NCI-H1048 (cell line): Measurements from ENCODE around the gene TMEM132D.

ENCODE experiments used
- DNase-seq: peaks from one replicate; lab custom pipeline; 2025; lab: John Stamatoyannopoulos, UW

TMEM132D gene

DNA sequence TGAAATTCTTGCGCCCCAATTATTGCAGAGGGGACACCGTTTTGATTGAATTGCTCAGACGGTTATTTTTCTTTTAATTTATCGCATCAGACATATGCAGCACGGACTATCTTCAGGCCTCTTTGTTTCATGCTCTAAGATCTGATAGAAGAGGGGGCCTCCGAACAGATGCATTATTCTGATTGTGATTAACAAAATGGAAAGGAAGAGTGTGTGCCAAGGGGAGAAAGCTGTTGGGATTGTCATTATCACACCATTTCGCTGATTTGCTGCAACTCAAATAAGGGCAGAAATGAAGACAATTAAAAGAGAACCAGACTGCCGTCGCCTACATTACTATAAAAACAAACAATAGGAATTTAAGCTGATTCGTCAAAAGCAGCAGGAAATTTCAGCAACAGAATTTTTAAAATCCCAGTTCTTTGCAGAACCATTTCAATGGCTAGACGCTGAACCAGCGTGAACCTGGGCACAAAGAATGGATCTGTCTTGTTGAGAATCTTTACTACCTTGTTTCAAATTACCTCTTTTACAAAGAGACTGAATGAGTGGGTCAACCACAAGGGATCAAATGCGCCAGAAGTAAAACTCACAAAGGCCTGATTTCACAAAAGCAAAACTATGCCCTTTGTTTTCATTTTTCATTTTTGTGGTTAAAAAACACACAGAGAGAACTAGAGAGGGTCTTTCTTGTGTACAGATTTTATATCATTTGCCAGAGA lies 30.6 kb downstream of the TMEM132D start:
- DNase-seq: no peak

DNA sequence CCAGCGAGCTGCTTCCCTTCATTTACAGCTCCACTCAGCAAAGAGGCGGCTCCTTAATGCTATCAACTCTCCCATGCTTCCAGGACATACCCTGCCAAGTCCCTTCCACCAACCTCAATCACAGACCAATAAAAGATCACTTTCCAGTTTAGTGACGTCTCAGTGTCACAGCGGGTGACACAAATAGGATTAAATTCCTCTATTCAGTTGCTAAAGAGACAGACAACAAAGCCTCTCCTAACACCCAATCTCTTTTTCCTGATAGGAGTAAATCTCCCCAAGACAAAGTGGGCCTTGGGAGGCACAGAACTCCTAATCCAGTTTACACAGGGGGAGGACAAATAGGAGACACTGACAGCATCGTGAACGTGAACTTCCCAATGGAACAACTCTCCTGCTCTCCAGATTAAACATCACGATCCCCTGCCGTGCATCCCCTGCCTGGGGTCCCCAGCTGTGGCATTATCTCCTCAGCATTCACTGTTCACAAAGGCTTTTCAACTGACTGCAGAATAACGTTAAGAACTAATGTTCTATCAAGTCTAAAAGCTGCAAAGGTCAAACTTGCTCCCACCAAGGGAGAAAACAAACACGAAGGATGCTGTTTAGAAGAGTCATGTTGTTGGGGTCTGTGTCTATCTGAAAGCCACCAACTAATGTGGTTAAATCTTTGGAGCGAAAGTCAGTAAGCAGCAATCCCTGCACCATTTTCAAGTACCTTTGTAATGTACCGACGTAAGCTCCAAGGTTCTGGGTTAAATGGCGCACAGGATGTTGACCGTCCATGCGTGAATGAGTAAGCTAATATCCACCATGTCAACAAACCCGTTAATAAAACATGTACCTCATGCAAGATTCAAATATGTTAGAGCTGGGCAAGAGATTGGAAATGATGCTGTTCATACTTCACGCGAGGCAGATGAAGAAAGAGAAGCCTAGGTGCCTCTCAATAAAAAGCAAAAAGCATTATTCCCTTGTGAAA lies 31.5 kb downstream of the TMEM132D start:
- DNase-seq: no peak

DNA sequence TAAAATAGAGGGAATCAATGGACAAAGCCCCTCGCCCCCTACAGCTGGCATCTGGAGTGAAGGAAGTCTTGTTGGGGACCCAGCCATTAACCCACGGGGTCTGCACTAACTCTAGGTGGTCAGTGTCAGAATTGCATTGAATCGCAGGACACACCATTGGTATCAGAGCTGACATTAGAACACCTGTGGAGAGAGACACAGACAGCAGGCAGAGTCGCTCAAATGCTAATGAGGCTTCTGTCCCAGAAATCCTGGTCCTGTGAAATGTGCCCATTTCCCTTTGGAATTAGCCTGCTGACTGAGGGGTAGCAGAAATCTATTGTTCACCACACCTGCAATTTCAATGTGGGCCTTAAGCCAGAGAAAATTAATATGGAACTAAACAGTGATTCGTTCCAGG lies 33.0 kb downstream of the TMEM132D start:
- no peak for DNase-seq

DNA sequence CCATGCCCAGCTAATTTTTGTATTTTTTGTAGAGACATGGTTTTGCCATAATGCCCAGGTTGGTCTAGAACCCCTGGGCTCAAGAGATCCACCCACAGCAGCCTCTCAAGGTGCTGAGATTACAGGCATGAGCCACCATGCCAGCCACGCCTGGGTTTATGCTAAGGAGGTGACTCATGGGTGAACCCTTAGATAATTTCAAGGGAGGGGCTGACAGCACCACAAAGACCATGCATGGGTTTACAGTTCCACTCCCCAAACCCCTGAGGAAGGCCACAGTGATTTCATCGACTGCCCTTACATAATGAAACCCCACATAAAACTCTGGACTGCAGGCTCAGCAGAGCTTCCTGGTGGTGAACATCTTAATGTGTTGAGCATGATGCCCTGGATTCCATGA lies 33.7 kb downstream of the TMEM132D start:
- DNase-seq: no peak

DNA sequence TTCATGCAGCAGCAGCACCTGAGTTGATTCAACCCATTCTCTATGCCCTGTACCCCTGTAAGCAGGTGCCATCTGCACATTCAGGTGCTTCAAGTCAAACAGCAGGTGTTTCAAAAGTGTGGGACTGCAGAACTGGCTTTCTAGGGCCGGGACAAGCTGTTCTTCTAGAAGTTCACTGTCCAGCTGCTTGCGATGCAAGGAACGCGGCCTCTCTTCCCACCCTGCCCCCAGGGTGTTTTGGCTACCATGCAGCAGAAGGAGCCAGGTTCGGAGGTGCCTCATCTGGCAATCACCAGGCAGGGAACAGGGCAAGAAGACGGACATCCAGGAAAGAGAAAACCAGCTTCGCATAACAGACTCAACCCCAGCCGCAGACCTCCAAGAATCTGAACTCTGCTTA lies 35.2 kb downstream of the TMEM132D start:
- DNase-seq: no peak

DNA sequence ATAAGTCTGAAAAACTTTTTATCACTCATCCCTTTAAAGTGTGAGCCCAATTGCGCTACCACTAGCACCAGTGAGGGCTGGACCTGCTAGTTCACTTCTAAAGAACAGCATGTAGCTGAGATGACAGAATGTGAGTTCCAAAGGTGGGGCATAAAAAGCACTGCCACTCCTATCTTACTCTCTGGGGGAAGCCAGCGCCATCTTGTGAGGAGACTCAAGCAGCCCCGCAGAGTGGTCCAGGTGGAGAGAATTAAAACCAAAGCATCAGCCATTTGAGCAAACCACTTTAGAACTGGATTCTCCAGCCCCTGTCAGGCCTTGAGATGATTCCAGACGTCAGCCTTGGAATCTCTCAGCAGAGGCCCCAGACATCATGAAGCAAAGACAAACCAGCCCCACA lies 39.9 kb downstream of the TMEM132D start:
- no peak for DNase-seq

DNA sequence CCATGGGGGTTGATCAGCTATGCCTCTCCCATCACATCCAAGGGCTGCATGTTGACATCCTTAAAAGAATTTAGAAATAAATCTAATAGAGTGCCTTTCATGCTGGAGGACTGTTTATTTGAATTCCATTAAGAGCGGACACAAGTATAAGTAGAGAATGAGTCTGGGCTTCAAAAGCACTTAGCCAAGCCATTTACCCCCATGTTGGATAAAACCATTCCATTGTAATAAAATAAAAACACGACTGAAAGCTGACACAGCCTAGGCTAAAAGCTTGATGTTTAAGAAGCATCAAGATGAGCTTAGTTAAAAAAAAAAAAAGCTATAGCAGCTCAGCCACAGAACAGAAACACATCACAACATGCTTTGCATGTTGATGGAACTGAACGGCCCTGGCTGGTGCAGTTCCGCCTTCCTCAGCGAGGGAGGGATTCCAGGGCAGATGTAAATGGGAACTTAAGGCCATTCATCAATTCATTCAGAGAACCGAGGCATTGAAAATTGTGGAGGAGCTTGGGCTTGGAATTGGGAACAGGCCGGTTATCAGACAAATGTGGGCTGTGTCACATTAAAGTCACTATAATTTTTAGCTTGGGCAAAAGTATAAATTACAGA lies 41.2 kb downstream of the TMEM132D start:
- DNase-seq: no peak

DNA sequence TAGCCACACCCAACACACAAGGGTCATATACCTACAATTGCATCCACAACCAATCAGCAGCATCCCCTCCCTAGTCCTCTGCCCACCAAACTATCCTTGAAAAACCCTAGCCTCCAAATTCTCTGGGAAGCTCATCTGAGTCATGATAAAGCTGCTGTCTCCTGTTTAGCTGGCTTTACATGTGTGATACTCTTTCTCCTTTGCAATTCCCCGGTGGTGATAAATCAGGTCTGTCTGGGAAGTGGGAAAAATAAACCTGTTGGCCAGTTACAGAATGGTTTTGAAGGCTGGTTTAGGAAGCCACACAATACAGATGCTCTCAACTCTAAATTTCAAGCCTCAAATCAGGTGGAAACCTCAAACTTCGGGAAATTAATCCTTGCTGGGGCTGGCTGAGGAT lies 41.9 kb downstream of the TMEM132D start:
- no peak for DNase-seq

DNA sequence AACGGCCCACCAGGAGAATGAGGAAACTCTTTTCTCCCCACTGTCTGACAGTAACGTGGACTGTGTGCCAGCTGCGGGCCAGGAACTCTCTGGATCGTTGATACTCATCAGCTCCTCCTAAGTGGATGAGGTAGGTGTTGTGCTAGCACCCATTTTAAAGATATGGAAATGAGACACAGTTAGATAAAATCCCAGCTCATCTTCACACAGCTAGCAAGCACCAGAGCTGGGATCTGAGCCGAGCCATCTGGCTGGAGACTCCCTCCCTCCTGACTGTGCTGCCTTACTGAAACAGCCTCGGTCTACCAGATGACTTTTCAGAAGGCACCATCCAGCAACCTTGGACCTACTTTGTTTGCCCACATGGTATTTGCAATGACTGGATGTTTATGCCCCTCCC lies 49.2 kb downstream of the TMEM132D start:
- no peak for DNase-seq

DNA sequence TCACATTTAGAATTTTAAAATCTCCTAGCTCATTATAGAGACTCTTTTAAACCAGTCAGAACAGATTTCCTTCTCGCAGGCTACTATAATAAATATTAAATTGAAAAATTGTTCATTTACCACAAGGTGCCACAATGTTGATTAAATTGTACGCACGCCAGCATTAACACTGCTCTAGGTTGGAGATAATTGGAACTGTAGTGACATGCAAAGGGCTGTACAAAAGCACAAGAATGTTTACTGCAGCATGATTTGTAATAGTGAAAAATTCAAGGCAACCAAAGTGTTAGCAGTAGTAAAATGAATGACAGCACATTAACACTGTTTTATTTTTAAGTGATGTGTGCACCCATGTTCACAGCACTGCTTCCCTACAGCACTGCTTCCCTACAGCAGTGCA lies 52.5 kb downstream of the TMEM132D start:
- DNase-seq: no peak

DNA sequence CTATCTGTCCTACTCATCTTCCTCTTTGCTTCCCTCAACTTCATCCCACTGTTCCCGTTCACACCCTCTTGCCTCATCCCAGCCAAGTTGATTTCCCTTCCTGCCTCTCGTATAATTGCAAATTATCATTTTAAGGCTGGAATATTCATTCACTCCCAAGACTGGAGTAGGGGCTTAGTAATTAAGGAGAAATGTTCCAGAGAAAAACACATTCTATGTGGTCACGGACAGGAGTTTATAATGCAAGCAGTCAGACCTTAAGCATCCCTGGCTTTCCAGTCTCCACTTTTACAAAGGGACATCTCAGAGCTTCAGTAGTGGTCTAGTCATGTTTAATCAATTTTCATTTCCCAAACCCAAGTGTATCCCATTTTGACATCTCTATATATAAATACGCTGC lies 54.9 kb downstream of the TMEM132D start:
- no peak for DNase-seq

DNA sequence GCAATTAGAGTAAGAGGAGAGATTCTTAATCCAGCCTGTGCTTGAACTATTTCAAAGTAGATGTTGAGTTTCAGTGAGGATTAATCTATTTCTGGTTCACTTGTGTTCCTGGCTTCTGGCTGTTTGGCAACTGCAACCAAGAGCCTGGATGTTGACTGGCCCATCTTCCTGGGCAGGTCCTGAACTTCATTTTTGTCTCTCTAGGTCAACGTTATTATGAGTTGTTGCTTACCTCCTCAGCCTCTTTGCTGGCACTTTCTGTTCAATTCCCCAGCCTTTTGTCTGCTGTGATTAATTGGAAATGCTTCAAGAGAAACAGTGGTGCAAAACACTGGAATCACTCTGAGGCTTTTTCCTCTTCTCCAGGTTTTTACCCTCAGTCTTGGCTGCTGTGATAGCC lies 56.8 kb downstream of the TMEM132D start:
- no peak for DNase-seq

DNA sequence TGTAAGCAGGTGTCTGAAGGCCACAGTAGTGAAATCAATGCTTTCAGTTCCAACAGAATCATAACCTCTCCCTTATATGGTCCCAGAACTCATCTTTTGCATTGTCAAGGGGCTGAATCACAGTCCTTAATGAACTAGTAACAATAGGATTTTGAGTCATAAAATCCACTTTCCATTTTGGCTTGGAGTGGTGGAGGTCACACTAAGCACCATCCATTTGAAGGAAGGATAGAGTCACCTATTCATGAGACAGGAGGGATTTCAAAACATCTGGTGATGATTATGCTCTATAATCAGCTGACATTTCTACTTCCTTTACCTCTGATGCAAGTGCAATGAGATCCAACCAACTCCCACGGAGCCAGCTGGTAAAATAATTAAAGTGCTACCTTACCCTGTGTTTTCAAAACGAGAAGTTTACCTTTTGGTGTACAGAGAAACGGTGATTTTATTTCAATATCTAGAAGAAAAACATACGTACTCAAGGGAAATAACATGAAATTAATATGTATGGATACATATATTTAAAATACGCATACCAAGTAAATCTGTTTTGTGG lies 59.1 kb downstream of the TMEM132D start:
- no peak for DNase-seq

DNA sequence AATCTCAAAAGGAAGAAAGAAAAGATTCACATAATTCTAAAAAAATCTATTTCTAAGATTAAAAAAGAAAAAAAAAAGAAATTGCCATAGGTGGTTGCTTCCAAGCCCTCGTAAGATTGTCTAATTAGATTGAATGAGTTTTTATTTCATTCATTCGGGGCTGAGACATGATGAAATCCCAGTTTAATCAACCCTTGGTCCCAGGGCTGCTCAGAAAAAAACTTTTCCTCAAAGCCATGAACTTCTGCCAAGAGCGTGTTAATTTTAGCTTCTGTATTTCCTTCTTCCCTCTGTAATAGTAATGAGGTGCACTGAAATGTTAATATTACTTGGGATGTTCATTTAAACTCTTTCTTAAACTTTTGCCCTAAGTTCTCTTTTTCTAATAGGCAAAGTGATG lies 62.6 kb downstream of the TMEM132D start:
- DNase-seq: no peak

DNA sequence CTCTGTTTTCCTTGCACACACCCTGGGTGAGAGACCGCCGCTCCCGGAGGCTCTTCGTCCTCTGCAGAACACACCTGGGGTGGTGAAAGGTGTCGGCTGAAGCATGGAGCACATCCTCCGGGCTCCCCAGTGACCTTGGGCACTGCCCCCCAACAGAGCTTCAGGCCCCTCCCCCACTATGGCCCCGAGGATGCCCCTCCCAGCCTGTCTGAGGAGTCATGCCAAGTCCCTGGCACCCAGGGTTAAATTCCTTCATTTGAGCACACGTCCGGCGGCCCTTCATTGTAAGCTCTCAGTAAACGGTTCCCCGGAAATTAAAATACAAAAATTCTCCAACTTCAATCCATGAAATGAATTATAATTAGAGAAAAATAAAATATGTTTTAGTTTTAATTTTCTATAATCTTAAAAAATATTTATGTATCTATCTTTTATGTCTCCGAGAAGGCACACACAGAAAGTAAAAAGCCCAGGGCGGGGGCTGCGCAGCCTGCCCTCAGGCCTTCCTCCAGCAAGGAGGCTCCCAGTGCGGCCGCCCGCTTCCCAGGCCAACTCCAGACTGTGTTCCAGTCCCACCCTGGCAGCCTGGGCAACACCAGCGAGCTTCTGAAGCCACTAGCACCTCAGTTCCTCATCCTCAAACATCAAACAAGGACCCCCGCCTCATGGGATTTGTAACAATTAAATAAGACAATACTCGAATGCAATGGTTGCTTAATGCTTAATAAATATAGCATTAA lies 63.5 kb downstream of the TMEM132D start:
- no peak for DNase-seq

DNA sequence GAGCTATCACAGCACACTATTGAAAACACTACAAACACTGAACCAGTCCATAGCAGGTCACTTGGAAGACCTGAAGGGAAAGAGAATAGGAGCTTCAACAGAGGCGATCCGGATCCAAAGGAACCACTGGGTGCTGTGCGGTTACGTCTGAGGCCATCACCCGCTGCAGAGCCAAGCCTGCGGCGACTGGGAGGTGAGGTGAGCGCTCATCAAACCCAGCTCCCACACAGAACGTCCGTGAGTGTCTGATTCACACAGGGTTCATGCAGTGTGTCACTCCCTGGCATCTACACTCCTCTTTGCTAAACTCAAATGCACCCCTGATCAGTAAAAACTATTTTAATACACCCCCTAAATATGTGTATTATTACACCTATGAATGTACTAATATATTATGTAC lies 64.1 kb downstream of the TMEM132D start:
- no peak for DNase-seq

DNA sequence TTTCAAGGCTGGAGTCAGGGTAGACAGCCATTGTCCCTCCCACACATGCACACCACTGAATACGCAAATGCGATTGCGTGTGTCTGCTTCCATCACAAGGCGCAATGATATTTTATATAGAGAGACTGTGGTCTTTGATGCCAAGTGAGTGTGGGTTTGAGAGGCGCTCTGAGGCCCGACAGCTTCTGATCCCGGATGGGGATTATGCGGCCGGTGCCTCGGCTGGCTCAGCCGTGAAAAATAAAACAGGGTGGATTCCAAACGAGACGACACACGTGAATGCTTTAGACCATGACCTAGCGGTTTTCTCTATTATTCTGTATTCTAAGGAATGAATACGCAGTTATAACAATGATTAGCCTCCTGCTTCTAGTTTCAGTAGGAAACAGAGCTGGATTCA lies 72.5 kb downstream of the TMEM132D start:
- DNase-seq: no peak

DNA sequence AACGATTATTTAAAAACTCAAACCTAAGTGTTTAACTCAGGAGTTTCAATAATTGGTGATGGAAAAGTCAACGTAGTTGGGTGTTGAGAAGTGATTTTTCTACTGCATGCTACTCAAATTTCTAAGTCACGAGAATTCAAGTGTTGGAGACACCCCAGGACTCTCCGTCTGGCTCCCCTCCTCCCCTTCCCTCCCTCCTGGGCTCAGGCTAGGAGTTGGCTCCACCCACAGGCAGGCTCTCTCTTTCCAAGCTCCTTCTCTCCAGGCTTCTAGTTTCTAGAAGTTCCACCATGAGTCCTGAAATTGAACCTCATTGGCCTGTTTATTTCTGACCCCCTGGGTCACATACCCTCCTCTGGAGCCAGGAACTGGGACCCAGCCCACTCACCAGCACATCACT lies 73.0 kb downstream of the TMEM132D start:
- no peak for DNase-seq

DNA sequence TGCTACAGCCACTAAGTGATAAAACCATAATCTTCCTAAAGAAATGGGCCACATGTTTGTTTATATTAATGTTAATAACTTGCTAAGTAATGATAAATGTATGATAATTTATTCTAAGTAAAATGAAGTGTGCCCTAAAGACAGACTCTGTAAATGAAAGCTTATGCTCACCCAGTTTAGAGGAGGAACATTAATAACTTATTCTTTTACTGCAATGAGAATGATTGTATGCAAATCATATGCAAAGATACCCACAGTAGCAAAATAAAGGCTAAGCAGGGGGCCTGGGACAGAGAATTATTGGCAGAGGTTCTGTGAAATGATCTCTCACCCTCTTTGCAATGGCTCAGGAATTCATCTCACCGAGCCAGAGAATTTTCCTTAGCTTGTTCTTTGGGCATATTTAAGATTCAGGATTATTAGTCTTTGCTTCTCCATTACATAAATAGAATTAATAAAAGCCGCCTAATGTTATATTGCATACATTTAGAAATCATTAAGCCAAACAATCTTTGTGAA lies 75.9 kb downstream of the TMEM132D start:
- no peak for DNase-seq

DNA sequence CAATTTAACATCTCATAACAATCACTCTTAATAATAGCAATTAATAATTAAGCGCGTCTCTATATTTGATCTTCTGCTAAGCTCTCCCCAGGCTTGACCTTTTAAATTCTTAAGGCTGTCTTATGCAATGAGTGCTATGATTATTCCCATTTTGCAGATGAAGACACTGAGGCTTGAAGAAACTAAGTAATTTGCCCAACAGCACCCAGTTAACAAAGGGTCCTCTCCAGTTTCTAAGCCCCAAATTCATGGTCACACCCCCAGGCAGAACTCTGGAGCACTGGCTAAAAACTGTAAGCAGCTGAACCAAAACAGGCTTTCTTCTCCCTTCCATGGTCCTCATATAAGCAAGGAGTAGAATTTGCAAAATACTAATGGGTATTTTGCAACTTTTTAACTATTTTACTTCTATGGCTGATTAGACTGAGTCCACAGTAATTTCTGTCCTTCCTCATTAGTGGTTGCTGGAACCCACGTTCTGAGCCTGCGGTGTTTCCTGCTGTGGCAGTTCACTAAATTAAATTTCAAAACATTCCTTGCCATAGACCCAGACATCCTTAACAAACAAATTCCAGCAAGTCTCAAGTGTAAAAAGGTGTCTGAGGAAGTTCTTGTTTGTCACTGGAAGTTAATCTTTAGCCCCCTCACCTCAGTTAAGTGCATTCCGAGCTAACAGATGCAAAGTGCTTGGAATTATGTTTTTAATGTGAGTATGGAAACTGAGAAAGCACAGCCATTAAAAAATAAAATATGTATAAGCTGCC lies 76.5 kb downstream of the TMEM132D start:
- DNase-seq: no peak

DNA sequence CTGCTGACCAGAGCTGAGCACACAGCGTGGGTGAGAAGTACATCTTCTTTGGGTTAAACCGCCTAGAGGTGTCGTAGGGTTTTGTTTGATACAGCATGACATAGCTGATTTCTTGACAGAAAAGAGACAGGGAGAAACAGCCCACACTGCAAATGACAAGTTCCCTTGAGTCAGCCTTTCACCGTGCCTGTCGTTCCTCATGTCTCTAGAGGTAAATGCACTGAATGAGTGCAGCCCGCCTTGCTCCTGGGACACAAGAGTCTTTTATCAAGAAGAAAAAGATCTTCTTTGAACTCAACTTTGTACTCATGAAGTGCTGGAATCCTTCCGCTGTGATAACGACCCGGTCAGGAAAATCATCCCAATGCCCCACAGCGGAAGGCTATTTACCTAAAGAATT lies 77.6 kb downstream of the TMEM132D start:
- DNase-seq: no peak
